HG03139 (cell line): ENCODE measurements around the gene HSPA1A.
"Not testable (repeated sequence)": the region's sequence is repeated elsewhere in the genome, so short reads cannot be mapped to it uniquely, and the experiment has no call there.

Experiments
- ATAC-seq: cut with Tn5 transposase; IDR thresholded peaks from one replicate; pipeline ENCODE4 v1.9.1; 2021; ENCODE audit not compliant: unreplicated experiment

The HSPA1A gene

GRCh38 chr6:31781244-31782125, 33.9 kb upstream of the HSPA1A start:
- ATAC-seq: no peak

GRCh38 chr6:31782126-31782855, 33.1 kb upstream of the HSPA1A start:
- no peak for ATAC-seq

- ATAC-seq: no peak
These were observed 31.0 kb upstream of the HSPA1A start for GRCh38 chr6:31784098-31784925.

GRCh38 chr6:31785475-31785874, 29.9 kb upstream of the HSPA1A start:
- no peak for ATAC-seq

GRCh38 chr6:31791324-31792089, 23.8 kb upstream of the HSPA1A start:
- no peak for ATAC-seq

- no peak for ATAC-seq
These were observed 23.3 kb upstream of the HSPA1A start for GRCh38 chr6:31792090-31792374.

- no peak for ATAC-seq
These were observed 22.6 kb upstream of the HSPA1A start for GRCh38 chr6:31792761-31793171.

- not testable (repeated sequence) for ATAC-seq
These were observed 21.5 kb upstream of the HSPA1A start for GRCh38 chr6:31793927-31794245.

GRCh38 chr6:31794294-31794865, 21.0 kb upstream of the HSPA1A start:
- ATAC-seq: no peak

GRCh38 chr6:31794866-31795615, 20.3 kb upstream of the HSPA1A start:
- peak; percentile 3 for ATAC-seq

GRCh38 chr6:31795616-31796298, 19.6 kb upstream of the HSPA1A start, which contains the start of gene VARS1:
Gene VARS1 (minus strand): TSS chr6:31795752. CDS start chr6:31795217, 535 bp downstream.
- peak; percentile 73 for ATAC-seq

- no peak for ATAC-seq
These were observed 18.4 kb upstream of the HSPA1A start for GRCh38 chr6:31796993-31797385.

GRCh38 chr6:31797588-31797987, 17.8 kb upstream of the HSPA1A start:
- ATAC-seq: no peak

- no peak for ATAC-seq
These were observed 15.6 kb upstream of the HSPA1A start for GRCh38 chr6:31799781-31800180.

GRCh38 chr6:31801031-31801927, 14.1 kb upstream of the HSPA1A start:
- ATAC-seq: not testable (repeated sequence)

GRCh38 chr6:31805939-31806469, 9.3 kb upstream of the HSPA1A start:
- ATAC-seq: no peak

- peak; percentile 93 for ATAC-seq
These were observed 8.7 kb upstream of the HSPA1A start, which contains the start of gene LSM2 for GRCh38 chr6:31806470-31807272. Gene LSM2 (minus strand): TSS chr6:31806966. CDS start chr6:31806757, 209 bp downstream.
